NCI-H1105 (cell line): ENCODE results near the gene E2F2.

Experiments used
- DNase-seq: peaks from one replicate; lab custom pipeline; 2025; lab: John Stamatoyannopoulos, UW

Gene E2F2

DNA sequence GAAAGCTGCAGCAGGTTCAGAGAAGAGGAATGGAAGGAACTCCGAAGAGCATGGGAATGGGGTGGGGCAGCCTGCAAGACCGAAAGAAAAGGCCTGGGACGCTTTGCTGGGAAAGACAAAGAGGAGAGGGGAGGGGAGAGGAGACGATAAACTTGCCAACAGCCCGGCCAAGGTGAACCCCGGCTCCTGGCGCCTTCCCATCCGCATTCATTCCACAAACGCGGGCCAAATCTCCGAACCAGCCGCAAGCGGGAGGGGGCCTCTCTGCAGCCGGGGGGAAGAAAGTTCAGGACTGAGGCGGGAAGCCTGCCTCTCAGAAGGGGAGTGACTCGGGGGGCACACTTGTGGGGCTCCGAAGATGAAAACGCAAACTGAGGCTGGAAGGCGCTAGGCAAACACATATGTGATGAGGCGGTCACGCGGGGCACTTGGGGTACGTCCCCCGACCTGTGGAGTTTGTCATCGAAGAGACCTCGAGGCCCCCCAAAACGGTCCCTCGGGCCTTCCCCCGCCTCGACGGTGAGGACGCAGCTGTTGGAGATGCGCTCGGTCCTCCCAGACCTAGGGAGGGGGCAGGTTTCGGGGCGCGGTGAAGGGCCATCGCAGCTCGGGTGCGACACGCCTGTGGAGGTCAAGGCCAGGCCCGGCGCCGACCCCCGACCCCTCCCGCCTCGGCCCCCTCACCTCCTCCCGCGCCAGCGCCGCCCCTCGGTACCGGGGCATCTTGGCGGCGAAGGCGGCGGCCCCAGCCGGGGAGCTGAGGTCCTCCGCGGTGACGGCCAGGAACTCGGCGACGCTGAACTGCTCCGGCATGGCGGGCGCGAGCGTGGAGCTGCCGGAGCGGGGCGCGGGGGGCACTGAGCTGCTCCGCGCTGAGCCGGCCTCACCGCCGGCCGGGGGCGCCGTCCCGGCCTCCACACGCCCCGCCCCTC is 47.4 kb downstream of the E2F2 start, which contains the start of gene ASAP3:
ASAP3 (minus strand) TSS at position 859 of the 932 bp plus-strand sequence; CDS start at position 813, 46 bp downstream.
- DNase-seq = no peak

DNA sequence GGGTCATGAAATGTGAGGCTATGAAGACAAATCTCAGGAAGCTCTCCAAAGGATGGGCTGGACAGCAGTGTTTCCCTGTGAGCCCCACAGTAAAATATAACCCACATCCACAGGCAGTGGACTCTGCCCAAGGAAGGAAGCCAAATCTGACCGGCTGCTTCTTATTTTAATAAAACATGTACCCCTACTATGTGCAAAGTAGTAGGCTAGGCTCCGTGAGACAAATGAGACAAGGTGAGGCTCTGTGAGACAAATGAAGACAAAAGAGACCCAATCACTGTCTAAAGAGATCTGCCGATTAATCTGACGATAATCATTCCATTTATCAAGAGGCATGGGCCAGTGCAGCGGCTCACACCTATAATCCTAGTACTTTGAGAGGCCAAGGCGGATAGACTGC is 49.1 kb downstream of the E2F2 start:
- no peak for DNase-seq

DNA sequence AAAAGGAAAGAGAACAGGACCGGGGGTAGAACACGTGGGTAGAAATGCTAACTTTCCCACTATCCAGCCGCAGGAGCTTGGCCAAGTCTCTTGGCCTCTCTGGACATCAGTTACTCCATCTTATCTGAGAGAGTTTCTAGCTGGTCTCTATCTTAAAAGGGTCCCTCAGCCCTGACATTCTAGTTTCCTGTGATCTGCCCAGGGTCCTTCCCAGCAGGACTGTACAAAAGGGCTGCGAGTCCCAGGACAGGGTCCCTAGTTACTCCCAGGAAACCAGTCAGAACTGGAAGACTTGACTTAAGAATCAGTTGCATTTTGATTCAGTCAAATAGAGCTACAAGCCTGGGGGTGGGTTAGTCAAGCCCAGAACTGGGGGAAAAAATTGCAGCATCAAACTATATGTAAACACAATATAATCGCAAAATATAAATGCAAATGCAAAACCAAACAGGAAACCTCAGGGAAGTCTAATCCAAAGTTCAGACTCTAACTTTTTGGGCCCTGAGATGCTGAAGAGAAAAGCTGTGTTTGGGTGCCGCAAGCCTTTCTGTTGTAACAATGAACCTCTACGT is 49.9 kb downstream of the E2F2 start:
- DNase-seq = no peak

DNA sequence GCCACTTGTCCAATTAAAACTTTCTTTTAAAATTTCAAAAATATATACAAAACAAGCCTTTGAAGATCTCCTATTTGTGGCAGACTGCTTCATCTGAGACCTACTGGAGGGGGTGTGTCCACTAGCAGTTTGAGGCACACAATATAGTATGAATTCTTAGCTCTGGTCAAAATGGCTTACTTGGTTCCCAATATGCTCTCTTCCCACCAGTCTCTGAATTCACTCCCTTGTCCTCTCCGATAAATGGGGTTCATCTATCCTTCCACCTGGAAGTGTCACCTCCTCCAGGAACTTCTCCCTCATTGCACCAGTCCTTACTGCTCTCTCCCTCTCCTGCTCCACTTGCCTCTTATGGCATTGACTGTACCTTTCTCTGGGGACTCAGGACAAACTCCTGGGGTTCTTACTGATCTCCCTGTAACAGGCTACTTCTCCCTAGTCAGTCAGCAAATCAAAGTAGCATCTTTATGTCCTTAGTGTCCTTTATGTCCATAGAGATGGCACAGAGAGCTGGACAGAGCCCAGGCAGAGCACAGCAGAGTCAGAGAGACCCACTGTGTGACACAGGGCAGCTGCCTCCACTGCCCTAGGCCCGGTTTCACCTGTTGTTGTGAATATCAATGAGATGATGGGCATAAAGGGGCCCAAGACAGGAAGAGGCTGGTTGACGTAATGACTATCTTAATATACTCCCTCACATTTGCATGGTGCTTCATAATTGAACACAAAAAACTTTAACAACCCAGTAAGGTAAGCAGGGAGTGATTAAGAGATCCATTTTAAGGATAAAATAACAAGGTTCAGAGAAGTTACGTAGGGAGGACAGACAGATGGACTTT is 50.6 kb downstream of the E2F2 start:
- no peak for DNase-seq

DNA sequence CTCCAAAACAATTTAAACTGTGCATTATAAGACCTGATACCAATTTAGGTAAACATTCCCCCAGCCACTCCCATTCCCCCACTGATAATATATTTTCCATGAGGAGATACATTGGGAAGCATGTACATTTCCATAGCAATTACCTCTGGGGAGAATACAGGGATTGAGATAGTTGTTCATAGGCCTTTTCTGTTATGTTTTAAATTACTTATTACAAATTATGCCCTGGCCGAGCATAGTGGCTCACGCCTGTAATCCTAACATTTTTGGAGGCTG is 51.4 kb downstream of the E2F2 start:
- no peak for DNase-seq

DNA sequence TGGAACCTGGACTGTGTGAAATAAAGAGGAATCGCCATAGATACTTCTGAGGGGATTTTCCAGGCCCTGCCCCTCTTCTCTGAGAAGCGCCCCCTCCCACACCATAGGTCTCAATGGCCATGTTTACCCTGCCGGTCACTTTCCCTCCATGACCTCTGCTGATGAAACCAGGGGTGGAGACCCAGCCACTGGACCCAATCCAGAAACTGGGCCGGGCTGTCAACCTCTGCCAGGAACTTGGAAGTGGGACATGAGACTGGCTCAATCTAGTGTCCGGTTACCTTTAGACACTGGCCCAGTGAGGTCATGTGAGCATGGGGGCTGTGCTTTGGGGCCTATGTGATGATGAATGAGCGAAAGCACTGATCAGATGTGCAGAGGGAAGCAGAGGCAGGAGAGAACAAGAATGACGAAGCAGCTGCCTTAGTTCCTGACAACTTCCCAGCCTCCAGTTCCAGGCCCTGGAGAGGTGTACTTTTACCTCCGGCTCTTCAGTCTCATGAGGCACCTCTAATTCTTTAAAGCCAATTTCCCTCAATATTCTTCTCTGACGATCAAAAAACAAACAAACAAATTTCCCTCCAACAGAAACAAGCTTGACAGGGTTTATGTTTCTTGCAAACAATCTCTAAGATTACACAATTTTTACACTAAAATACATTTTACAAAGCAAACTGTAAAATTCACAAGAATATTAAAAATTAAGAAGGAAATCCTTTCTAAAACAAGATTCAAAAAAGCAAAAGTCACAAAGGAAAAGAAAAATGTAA is 52.0 kb downstream of the E2F2 start:
- no peak for DNase-seq

DNA sequence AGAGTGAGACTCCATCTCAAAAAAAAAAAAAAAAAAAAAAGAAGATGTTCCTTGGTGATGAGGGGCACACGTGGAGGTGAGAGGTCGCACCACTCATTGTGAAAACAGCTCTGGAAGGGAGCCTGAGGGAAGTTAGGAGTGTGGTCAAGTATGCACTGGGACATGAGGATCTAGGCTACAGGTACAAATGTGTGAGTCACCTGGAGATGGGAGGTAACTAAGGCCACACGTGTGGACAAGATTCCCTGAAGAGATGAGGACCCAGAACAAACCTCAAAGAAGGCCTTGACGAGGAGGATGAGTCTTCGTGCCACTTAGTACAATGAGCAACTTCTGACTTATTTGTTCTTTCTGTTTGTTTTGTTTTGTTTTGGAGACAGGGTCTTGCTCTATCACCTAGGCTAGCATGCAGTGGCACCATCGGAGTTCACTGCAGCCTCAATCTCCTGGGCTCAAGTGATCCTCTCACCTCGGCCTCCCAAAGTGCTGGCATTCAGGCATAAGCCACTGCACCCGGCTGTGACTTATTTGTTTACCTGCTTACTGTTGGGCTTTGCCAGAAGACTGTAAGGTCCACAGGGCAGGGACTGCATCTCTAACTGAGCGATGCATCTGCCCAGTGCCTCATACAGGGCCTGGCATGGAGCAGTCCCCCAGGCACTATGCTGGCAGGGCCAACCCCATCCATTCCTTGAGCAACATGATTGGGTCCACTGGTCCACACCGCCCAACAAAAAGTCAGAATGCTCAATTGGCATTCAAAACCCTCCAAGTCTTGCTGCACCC is 53.5 kb downstream of the E2F2 start:
- no peak for DNase-seq

DNA sequence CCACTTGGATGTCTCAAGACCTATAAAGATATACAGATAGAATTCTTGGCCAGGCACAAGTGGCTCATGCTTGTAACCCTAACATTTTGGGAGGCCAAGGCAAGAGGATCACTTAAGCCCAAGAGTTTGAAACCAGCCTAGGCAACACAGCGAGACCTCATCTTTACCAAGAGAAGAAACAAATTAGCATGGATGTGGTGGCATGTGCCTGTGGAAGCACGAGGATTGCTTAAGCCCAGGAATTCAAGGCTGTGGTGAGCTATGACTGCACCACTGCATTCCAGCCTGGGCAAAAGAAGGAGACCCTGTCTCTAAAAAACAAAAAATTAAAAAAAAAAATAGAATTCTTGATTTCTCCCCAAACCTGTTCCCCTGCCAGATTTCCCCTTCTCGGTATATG is 55.4 kb downstream of the E2F2 start:
- no peak for DNase-seq

DNA sequence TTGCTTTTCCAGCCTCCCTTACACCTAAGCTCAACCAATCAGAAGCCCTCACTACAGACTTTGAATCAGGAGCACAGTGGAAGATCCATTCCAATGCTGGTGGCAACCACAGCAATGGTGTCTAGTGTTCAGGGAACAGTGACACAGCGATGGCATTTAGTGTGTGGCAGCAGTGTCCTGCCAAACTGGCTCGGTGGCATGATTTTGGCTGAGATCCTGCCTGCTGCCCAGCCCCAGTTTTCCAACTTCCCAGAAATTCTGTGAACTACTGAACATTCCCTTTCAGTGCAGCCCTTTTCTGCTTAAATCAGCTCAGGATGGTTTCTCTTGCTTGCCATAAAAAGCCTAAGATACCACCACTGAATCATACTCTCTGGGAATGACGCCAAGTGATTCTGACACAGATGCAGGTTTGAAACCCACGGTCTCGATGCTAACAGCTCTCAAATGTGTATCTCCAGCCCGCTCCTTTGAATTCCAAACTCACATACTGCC is 55.9 kb downstream of the E2F2 start:
- no peak for DNase-seq

DNA sequence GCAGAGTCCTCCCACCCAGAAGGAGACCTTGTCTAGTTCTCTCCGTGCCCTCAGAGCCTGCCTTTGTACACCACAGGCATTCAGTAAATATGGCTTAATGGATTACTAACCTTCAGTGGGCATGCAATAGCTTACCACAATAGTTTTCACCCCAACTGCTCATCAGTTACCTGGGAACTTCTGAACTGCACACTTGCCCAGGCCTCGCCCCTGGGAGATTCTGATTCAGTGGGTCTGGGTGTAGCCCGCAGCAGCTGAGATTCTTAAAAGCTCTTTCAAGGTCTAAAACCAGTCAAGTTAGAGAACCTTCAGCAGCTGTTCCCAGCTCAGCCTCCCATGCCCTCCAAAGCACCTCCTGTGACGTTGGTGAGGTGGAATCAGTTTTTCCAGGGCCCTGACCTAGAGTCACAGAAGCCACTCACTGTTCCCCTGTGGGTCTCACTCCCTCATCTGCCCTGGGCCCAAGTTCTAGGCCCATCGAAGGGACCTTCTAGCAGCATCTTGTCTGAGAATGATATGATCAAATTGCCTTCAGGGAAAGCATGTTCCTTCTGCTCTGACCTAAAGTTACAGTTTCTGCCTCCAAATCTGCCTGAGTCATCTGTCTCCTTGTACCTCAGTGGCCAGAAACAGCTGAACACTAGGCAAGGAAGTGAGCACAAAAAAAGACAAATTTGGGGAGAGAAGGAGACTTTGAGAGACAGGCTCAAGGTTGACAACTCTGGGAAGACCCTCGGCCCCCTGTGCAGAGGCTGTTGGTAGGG is 57.8 kb downstream of the E2F2 start:
- no peak for DNase-seq

DNA sequence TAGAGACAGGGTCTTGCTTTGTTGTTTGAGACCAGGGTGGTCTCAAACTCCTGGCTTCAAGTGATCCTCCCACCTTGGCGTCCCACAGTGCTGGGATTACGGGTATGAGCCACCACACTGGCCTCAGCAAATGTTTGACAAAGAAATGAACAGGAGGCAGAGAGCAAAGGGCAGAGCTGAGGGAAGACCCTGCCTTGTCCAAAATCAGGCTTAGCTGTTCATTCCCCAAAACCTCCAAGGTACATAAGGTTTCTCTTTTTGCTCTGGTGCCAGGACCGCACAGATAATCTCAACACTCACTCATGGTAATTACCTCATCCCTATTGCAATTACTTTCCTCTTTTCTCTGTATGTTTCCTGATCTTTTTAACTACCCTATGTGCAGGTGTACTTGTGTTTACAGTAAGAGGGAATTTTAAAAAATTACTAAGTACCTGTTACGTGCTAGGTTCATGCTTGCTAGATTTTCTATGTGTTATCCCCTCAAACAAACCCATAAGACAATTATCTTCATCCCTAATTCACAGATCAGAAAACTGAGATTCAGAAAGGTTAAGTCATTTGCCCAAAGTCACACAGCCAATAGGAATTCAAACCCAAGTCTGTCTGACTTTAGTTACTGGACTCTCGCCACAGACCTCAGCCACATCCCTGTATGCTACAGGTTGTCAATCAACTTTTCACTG is 58.5 kb downstream of the E2F2 start:
- no peak for DNase-seq

DNA sequence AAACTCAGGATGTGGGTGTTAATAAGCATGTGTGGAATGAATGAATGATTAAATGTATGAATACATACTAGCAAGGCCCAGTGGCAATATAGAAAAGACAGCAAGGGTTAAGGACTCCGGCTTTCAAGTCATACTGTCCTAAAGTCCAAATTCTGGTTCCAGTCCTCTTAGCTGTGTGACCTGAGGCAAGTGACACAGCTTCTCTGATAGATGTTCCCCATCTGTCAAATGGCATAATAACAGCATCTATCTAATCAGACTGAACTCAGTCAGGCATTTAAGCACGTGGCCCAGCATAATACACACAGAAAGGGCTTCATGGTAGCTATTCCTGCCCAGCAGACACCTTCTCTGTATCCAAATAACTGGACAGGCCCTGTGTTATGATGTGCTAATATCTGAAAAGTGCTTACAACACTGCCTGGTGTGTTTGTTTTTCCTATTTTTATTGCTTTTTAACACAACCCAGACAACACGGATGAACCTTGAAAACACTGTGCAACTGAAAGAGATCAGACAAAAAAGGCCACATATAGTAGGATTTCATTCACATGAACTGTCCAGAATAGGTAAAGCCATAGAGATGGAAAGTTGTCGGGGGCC is 59.5 kb downstream of the E2F2 start:
- no peak for DNase-seq

DNA sequence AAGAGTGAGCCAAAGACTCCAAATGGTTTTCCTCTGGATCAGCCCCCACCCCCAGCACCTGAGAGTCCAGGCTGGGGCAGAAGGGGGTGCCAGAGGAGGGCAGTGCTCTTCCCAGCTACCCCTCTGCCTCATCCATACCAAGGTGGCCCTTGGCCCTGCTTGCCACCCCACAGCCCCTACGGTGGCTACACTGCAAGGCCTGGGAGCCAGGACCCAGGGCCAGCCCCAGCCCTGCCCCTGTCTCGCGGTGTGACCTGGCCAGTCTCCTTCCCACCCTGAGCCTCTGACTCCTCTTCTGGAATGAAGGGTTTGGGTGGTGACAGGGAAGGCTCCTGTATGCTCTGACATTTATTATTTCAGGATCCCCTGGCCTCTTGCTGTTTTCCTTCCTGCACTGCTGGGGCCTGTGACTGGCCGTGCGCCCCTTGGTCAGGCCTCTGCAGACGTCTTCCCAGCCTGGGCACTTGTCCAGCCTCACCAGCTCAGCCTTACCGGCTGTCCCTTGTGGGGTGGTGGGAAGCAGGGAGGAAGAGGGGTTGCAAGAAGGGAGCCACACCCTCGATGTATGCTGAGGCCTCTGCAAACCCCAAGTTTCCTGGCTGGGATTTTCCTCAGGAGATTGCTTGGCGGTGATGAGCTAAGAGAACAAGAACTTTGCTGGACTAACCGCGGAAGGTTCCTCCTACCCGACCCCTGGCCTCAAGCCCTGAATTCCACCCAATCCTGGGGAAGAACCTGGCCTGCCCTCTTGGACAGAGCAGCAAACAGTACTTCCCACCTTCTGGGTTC is 60.6 kb downstream of the E2F2 start:
- no peak for DNase-seq

DNA sequence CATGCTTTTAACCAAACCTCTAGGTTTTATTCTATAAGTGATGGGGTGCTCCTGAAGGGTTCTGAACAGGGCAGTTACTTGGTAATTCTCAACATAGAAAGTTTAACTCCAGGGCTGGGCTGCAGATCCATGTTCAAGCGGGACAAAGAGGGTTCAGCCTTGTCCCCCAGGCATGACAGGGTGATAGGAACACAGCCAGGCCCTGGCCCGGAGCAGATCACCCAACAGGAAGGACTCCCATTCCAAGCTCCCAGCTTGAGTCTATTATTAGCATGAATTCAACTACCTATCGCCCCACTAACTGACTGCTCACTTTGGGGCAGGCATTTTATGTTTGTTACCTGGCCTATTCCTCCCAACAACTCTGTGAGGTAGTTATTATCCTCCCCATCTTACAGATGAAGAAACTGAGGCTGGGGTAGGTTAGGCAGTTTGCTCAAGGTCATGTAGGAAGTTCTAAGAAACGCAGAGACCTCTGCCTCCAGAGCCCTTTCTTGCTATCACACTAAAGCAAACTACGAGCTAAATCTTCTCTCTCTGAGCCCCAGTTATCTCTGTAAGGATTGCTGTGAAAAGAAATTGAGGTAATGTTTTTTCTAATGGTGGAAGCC is 61.6 kb downstream of the E2F2 start:
- no peak for DNase-seq

DNA sequence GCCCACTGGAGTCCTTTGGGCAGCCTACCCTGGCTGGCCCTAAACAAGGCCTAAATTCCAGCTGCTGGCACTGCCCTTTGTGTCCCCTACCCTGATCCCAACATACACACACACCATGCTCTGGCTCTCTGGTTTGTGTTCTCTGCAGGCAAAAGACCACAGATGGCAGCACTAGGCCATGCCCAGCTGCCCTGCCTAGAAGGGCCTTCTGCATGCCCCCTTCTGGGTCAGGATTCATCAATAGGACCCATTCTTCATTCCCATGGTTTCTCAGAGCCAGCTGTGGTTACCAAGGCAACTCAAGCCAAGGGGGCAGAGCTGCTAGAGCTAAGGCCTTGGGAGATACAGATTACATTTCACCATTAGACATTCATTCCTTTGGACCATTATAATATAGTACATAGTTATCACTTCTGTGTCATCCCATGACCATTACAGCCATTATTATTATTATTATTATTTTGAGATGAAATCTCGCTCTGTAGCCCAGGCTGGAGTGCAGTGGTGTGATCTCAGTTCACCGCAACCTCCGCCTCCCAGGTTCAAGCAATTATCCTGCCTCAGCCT is 64.5 kb downstream of the E2F2 start:
- no peak for DNase-seq

DNA sequence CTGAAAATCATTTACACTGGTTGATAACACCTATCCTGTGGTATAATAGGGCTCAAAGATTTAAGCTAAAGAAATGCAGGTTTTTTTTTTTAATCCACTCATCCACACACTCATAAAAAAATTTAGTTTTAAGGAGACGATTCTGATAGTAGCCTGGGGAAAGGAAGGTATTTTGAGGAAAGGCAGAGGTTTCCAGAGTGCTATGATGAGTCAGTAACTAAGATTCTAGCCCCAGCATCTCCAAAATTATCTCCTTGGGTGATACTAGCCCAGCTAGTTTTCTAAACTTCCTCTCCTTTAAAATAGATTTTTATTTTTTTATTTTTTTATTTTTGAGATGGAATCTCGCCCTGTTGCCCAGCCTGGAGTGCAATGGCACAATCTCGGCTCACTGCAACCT is 67.7 kb downstream of the E2F2 start:
- no peak for DNase-seq

DNA sequence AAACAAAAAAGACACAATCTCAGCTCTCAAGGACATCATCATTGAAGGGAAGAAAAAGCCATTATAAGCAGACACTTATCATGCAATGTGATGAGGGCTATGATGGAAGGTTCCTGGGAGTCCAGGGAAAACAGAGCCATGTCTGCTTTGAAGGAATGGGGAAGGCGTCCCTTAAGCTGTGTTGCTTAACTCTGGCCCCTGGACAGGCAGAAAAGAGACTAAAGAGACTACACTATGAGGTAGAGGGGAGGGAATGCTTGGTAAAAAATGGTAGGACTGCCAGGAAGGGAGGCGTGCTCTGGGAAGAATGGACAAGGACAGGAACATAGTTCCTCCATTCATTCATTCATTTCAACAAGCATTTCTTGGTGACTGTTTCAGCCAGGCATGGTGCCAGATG is 68.3 kb downstream of the E2F2 start:
- DNase-seq = no peak

DNA sequence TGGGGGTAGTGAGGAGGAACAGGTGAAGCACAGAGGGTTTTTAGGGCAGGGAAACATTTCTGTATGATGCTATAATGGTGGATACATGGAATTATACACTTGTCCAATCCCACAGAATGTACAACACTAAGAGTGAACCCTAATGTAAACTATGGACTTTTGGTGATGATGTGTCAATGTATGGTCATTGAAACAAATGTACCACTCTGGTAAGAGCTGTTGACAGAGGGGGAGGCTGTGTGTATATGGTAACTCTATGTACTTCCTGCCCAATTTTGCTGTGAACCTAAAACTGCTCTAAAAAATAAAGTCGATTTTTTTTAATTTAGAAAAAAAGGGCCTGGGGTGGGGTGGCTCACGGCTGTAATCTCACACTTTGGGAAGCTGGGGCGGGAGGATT is 70.0 kb downstream of the E2F2 start:
- DNase-seq = no peak
